Epithelial cell of esophagus (primary cell): ENCODE data around the gene LNX1.

Experiments used
- DNase-seq: peaks from one replicate; pipeline ENCODE4 v3.0.0; 2010; ENCODE audit warnings: low read depth
- H3K4me3 ChIP-seq: 2 replicates; pipeline ENCODE4 v1.5.1; 2011; ENCODE audit warnings: mild to moderate bottlenecking, low read length, control low read depth
- CTCF ChIP-seq: IDR thresholded peaks from 2 replicates; pipeline ENCODE4 v1.5.1; 2011; ENCODE audit warnings: low read depth, mild to moderate bottlenecking, low read length, control low read depth, inconsistent platforms; ENCODE audit not compliant: insufficient read depth; ENCODE audit errors: missing control alignments

Gene LNX1

GRCh38 chr4:53556651-53557050 is 34.6 kb downstream of the LNX1 start:
- TF ChIP-seq CTCF, result no peak
- no peak overlapping the region for H3K4me3 ChIP-seq
- DNase-seq, result no peak

GRCh38 chr4:53553486-53554210 is 37.6 kb downstream of the LNX1 start:
- TF ChIP-seq CTCF, result no peak
- no peak overlapping the region for H3K4me3 ChIP-seq
- DNase-seq, result no peak

GRCh38 chr4:53552711-53553110 is 38.6 kb downstream of the LNX1 start:
- DNase-seq, result no peak
- no peak overlapping the region for H3K4me3 ChIP-seq
- TF ChIP-seq CTCF, result no peak

- no peak overlapping the region for H3K4me3 ChIP-seq
- DNase-seq, result no peak
- TF ChIP-seq CTCF, result no peak
These were observed 39.3 kb downstream of the LNX1 start for GRCh38 chr4:53551958-53552357.

GRCh38 chr4:53551281-53551864 is 39.9 kb downstream of the LNX1 start:
- no peak overlapping the region for H3K4me3 ChIP-seq
- DNase-seq, result no peak
- no peak for TF ChIP-seq CTCF

- no peak for DNase-seq
- H3K4me3 ChIP-seq, result no peak overlapping the region
- no peak for TF ChIP-seq CTCF
These were observed 42.6 kb downstream of the LNX1 start for GRCh38 chr4:53548662-53549061.

- H3K4me3 ChIP-seq, result no peak overlapping the region
- DNase-seq, result no peak
- no peak for TF ChIP-seq CTCF
These were observed 43.3 kb downstream of the LNX1 start for GRCh38 chr4:53547983-53548382.
